HepG2 (cell line): Measurements from ENCODE around the gene SYTL5. TPM values are rescaled to one million over a fixed set of nuclear protein-coding genes. Genes with fewer than 3 reads are reported as not detected.

ENCODE experiments used
- ATAC-seq: fragments of 200-7000 bp; cut with Tn5 transposase; 3 replicates; pipeline ENCODE4 v1.9.1; 2020; ENCODE audit warnings: mild to moderate bottlenecking, moderate library complexity
- BruUV-seq: library from RNA; stranded (reverse); fragments of 400-500 nt; replicated peaks from 2 replicates; lab custom pipeline; 2021; lab: Mats Ljungman, UMichigan
- CTCF ChIA-PET: fragments of 300-600 bp; formaldehyde crosslinking; extraction: SDS; loops from one replicate; lab custom pipeline; 2021; ENCODE audit warnings: low total read pairs, inconsistent platforms, low intra/inter-chr PET ratio; lab: Yijun Ruan, JAX
- POLR2A ChIA-PET: fragments of 350-600 bp; sonication (Branson Sonifier 250); formaldehyde crosslinking; loops from one replicate; lab custom pipeline; 2020; ENCODE audit warnings: antibody characterized with exemption, inconsistent platforms; lab: Yijun Ruan, JAX
- DNase-seq: peaks from one replicate; pipeline ENCODE4 v3.0.0-alpha.2; 2015; ENCODE audit warnings: low spot score
- FAIRE-seq: peaks from 3 replicates; lab custom pipeline; 2011; peaks lifted over from hg19 to GRCh38; lab: Jason Lieb, UNC
- H2AFZ ChIP-seq: one replicate; pipeline ENCODE4 v1.6.1; 2011; ENCODE audit warnings: low read length, inconsistent platforms
- H3K27ac ChIP-seq: fragments of 300-600 bp; 3 replicates; pipeline ENCODE4 v1.8.0; 2011; ENCODE audit warnings: mixed run types, mild to moderate bottlenecking, mixed read lengths, low read length, inconsistent platforms; ENCODE audit not compliant: insufficient read depth; ENCODE audit errors: extremely low read length
- H3K27me3 ChIP-seq, 2 experiments: fragments of 200-600 bp in 1 of 2; 2 replicates in 1 of 2; 3 replicates in 1 of 2; pipeline versions ENCODE4 v1.6.0 to v1.8.0; 2011; ENCODE audit warnings: low read length in 2 of 2, mild to moderate bottlenecking in 2 of 2, moderate library complexity in 2 of 2, inconsistent platforms in 1 of 2; ENCODE audit not compliant: insufficient read depth in 2 of 2, control insufficient read depth in 1 of 2
- H3K36me3 ChIP-seq, 2 experiments: fragments of 200-600 bp in 1 of 2; replicated peaks in 1 of 2; 2 replicates in 1 of 2; 3 replicates in 1 of 2; pipeline versions ENCODE4 v1.5.1 to v1.8.0; 2011; ENCODE audit warnings: low read length in 2 of 2, inconsistent platforms in 1 of 2; ENCODE audit not compliant: insufficient read depth in 2 of 2, control insufficient read depth in 1 of 2
- H3K4me1 ChIP-seq: 2 replicates; pipeline ENCODE4 v1.5.1; 2012; ENCODE audit warnings: low read length, inconsistent platforms; ENCODE audit not compliant: insufficient read depth
- H3K4me2 ChIP-seq: 2 replicates; pipeline ENCODE4 v1.6.0; 2011; ENCODE audit warnings: low read depth, low read length, inconsistent platforms
- H3K4me3 ChIP-seq, 3 experiments: fragments of 200-600 bp in 1 of 3; sonication (generic), shearing (Covaris generic) in 1 of 3; replicated peaks in 1 of 3; 2 replicates each; pipeline ENCODE4 v1.5.1; 2011 to 2016; ENCODE audit warnings: low read length in 3 of 3, inconsistent platforms in 2 of 3, low read depth in 2 of 3, mild to moderate bottlenecking in 2 of 3, control low read depth in 1 of 3, mixed read lengths in 1 of 3; ENCODE audit not compliant: insufficient read depth in 1 of 3
- H3K79me2 ChIP-seq: one replicate; pipeline ENCODE4 v1.6.1; 2011; ENCODE audit warnings: low read length, inconsistent platforms; ENCODE audit not compliant: insufficient read depth
- H3K9ac ChIP-seq: 2 replicates; pipeline ENCODE4 v1.6.0; 2011; ENCODE audit warnings: mild to moderate bottlenecking, low read depth, low read length, inconsistent platforms; ENCODE audit not compliant: insufficient read depth
- H3K9me3 ChIP-seq: 2 replicates; pipeline ENCODE4 v1.5.1; 2012; ENCODE audit warnings: mild to moderate bottlenecking, low read length
- H4K20me1 ChIP-seq: 2 replicates; pipeline ENCODE4 v1.6.0; 2011; ENCODE audit warnings: inconsistent platforms, mild to moderate bottlenecking, low read length, moderate library complexity; ENCODE audit not compliant: insufficient read depth
- ARID3A ChIP-seq: IDR thresholded peaks from 2 replicates; pipeline ENCODE4 v1.6.1; 2012; ENCODE audit warnings: low read depth, low read length, improper control_type of control experiment
- BCLAF1 ChIP-seq: fragments of 450-650 bp; IDR thresholded peaks from 2 replicates; pipeline ENCODE4 v1.6.1; 2017; ENCODE audit warnings: mild to moderate bottlenecking
- BHLHE40 ChIP-seq: IDR thresholded peaks from 2 replicates; pipeline ENCODE4 v1.6.1; 2011; ENCODE audit warnings: low read length, improper control_type of control experiment
- KLF15 ChIP-seq: sonication (generic); formaldehyde crosslinking; IDR thresholded peaks from 2 replicates; pipeline ENCODE4 v1.8.1; 2023; ENCODE audit warnings: borderline replicate concordance, mild to moderate bottlenecking, inconsistent platforms, missing genetic modification reagents, mixed read lengths
- MTF2 ChIP-seq: sonication (generic); formaldehyde crosslinking; IDR thresholded peaks from 2 replicates; pipeline ENCODE4 v1.5.0; 2020; ENCODE audit warnings: missing genetic modification reagents, borderline replicate concordance
- NR2F6 ChIP-seq, 2 experiments: IDR thresholded peaks; 2 replicates each; pipeline ENCODE4 v1.6.1; 2016; ENCODE audit warnings: antibody characterized with exemption in 1 of 2, mild to moderate bottlenecking in 1 of 2
- SNAPC2 ChIP-seq: sonication (generic); formaldehyde crosslinking; IDR thresholded peaks from 2 replicates; pipeline ENCODE4 v1.8.1; 2022; ENCODE audit warnings: mild to moderate bottlenecking, missing genetic modification reagents
- ZFP36L1 ChIP-seq: sonication (generic); formaldehyde crosslinking; IDR thresholded peaks from 2 replicates; pipeline ENCODE4 v1.8.0; 2022; ENCODE audit warnings: mild to moderate bottlenecking, missing genetic modification reagents, moderate library complexity
- ZNF24 ChIP-seq: fragments of 450-650 bp; IDR thresholded peaks from 2 replicates; pipeline ENCODE4 v1.6.1; 2017; ENCODE audit warnings: antibody characterized with exemption, mild to moderate bottlenecking
- ZNF333 ChIP-seq: sonication (generic); formaldehyde crosslinking; IDR thresholded peaks from 2 replicates; pipeline ENCODE4 v1.4.0; 2020; ENCODE audit warnings: mild to moderate bottlenecking, missing genetic modification reagents, borderline replicate concordance
- ZNF501 ChIP-seq: sonication (generic); formaldehyde crosslinking; IDR thresholded peaks from 2 replicates; pipeline ENCODE4 v1.5.1; 2020; ENCODE audit warnings: mild to moderate bottlenecking, moderate library complexity, missing genetic modification reagents
- ZNF577 ChIP-seq: sonication (generic); formaldehyde crosslinking; IDR thresholded peaks from 2 replicates; pipeline ENCODE4 v1.4.0; 2020; ENCODE audit warnings: mild to moderate bottlenecking, low read depth, missing genetic modification reagents, borderline replicate concordance
- ZNF709 ChIP-seq: sonication (generic); formaldehyde crosslinking; IDR thresholded peaks from 2 replicates; pipeline ENCODE4 v1.5.0; 2020; ENCODE audit warnings: mild to moderate bottlenecking, missing genetic modification reagents
- ZSCAN21 ChIP-seq: sonication (generic); formaldehyde crosslinking; IDR thresholded peaks from 2 replicates; pipeline ENCODE4 v1.8.0; 2022; ENCODE audit warnings: mild to moderate bottlenecking, missing genetic modification reagents, moderate library complexity, borderline replicate concordance
- WGBS: methylation state at CpG from one replicate; pipeline ENCODE4 v1.1.6; 2017; ENCODE audit warnings: low lambda C conversion rate; 5-methylcytosine and 5-hydroxymethylcytosine counted together
- in situ Hi-C: cut with HindIII; loops from 2 replicates; pipeline ENCODE4 v1.10.0; 2017; ENCODE audit warnings: low pct_unique_long_range_greater_than_20kb; ENCODE audit not compliant: extremely low pct_ligation_motif_present
- intact Hi-C: fragments of 100-400 bp; cut with micrococcal nuclease; formaldehyde crosslinking; loops from one replicate; pipeline ENCODE4 v1.10.0; 2022; ENCODE audit not compliant: unreplicated experiment
- polyA plus RNA-seq, 8 experiments: library from polyadenylated mRNA; depleted of rRNA in 3 of 8; stranded (reverse) in 7 of 8; unstranded in 1 of 8; fragments of >200 nt; fragmentation: Illumina TruSeq in 4 of 8; extraction: Trizol in 4 of 8; gene quantifications; 2 replicates each; pipeline versions ENCODE4 v1.2.1 to v1.2.3, GENCODE V29; 2011 to 2016; ENCODE audit warnings: low read depth in 4 of 8, missing spikeins in 1 of 8, mixed read lengths in 1 of 8; ENCODE audit not compliant: insufficient read depth in 1 of 8
- total RNA-seq, 5 experiments: library from RNA; depleted of rRNA; stranded (reverse); fragments of >200 nt; fragmentation: Illumina TruSeq; extraction: Trizol; gene quantifications; 2 replicates each; pipeline ENCODE4 v1.2.3, GENCODE V29; 2016; ENCODE audit warnings: low read depth in 1 of 5

SYTL5 gene
- total and polyA plus RNA-seq, 2 of the 13 experiments (the other 11 are each of a cell fraction or from before 2014, with no cell fraction given): not detected

- no peak overlapping the region for H3K4me3 ChIP-seq
- WGBS: 0% methylated on average over 5 of the region's 6 CpGs
- TF ChIP-seq ZNF24: no peak
- TF ChIP-seq MTF2: no peak
- no peak for TF ChIP-seq ZNF501 (CRISPR knock-in tag)
- TF ChIP-seq ZNF577: no peak
- TF ChIP-seq NR2F6 (IDR thresholded peaks at IDR 0.05): no peak
- TF ChIP-seq NR2F6 (CRISPR knock-in tag; IDR thresholded peaks at IDR 0.05): no peak
- no peak for TF ChIP-seq ZNF709
- TF ChIP-seq SNAPC2 (CRISPR knock-in tag): no peak
- no peak for TF ChIP-seq BHLHE40
- no peak for TF ChIP-seq ARID3A
- TF ChIP-seq ZFP36L1: no peak
- no peak for TF ChIP-seq ZSCAN21 (CRISPR knock-in tag)
- no peak for TF ChIP-seq ZNF333
- TF ChIP-seq KLF15 (CRISPR knock-in tag): no peak
- no peak for TF ChIP-seq BCLAF1
- TF ChIP-seq, all 625 proteins: peak for 0
- Histone ChIP-seq H3K9me3 (no peaks in the 10 kb centered on the region), H3K27me3 (no peaks in the 10 kb centered on the region), H4K20me1 (no peaks in the 10 kb centered on the region), H3K9ac (no peak overlapping the region), H3K4me1 (peaks cover 10% of the 10 kb centered on the region; the same call in 1 of the 2 replicates), H3K27ac (no peak overlapping the region), H2AFZ (no peak overlapping the region), H3K4me2 (no peak overlapping the region), H3K36me3 (no peaks in the 10 kb centered on the region), H3K79me2 (no peaks in the 10 kb centered on the region)
- BruUV-seq: no TSS peak
- ATAC-seq: no peak; the same call in 2 of the 3 replicates
- ChIA-PET POLR2A (no interaction called here), CTCF (no interaction called here)
- in situ Hi-C loops: no loop called here
- DNase-seq: peak; percentile 1
- no peak for FAIRE-seq
- intact Hi-C loops: no loop called here
Observed at GRCh38 chrX:38106991-38107655, 100.8 kb downstream of the SYTL5 start.
